ENCODE measurements around the gene EHD4. TPM values are rescaled to one million over a fixed set of nuclear protein-coding genes. Genes with fewer than 3 reads are reported as not detected.

The EHD4 gene
- total RNA-seq, 1 experiment from 2014 or later, result 26.9 TPM

Other genes starting within 250 kb of the EHD4 start
- 3.7 and 4.3 TPM in 2 replicates for gene MAPKBP1, start 198.1 kb downstream of the EHD4 start, total RNA-seq (2014; rRNA removed; shearing (Covaris generic))
- 0.65 and 3.0 TPM in 2 replicates for gene JMJD7, start 144.5 kb downstream of the EHD4 start, total RNA-seq (2014; rRNA removed; shearing (Covaris generic))
- gene PLA2G4B, start 133.7 kb downstream of the EHD4 start, total RNA-seq (2014; rRNA removed; shearing (Covaris generic)), result 0.71 and 4.6 TPM in 2 replicates
- gene SPTBN5, start 78.5 kb downstream of the EHD4 start, total RNA-seq (2014; rRNA removed; shearing (Covaris generic)), result 1.1 and 3.8 TPM in 2 replicates
- gene PLA2G4E, start 48.5 kb upstream of the EHD4 start, total RNA-seq (2014; rRNA removed; shearing (Covaris generic)), result not detected in 2 replicates
- not detected in 2 replicates for gene PLA2G4D, start 122.0 kb upstream of the EHD4 start, total RNA-seq (2014; rRNA removed; shearing (Covaris generic))
- gene PLA2G4F, start 184.1 kb upstream of the EHD4 start, total RNA-seq (2014; rRNA removed; shearing (Covaris generic)), result not detected in 2 replicates
- 9.9 and 13.1 TPM in 2 replicates for gene VPS39, start 235.7 kb upstream of the EHD4 start, total RNA-seq (2014; rRNA removed; shearing (Covaris generic))